Measurements from ENCODE around the gene TATDN2. TPM values are rescaled to one million over a fixed set of nuclear protein-coding genes. Genes with fewer than 3 reads are reported as not detected.

The TATDN2 gene
- total and polyA plus RNA-seq, 9 of the 15 experiments (the other 6 are each of a cell fraction or from before 2014, with no cell fraction given) = 5.2 to 44.7 (median 25.8) TPM

DNA sequence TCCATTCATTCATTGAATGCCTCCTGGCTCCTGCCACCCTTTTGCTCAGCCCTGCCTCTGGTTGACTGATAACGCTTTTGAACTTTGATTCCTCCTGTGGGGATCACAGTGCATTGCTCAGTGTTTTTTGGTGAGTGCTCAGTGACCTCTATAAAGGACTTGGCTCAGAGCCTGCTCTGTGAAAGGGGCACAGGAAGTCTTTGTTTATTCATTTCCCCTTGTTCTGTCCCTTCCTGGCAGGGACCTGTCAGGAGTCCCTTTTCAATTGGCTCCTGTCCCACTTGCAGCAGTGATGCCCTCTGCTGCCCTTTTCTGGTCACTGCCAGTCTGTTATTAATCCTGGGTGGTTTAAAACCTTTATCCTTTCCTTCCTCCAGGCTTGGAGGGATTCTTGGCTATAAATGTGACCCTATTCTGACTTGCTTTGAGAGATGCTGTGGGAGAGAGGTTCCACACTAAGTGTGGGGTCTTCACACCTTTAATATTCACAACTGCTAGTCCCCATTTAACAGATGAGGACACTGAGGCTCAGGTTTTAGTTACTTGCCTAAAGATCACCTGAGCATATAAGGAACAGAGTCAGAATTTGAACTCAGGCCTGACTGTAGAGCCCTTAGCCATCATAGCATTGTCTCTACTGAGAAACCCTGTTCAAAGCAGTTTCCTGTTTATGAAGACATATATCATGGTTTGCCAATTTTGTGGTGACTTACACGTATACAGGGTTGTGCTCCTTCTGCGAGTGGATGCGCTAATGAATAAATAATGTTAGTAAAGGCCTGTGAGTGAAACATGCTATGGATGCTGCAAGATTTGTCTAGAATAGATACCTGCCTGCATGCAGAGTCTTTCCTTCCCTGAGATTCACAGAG lies 23.2 kb upstream of the TATDN2 start (continued):
- TF ChIP-seq, protein P1, sequence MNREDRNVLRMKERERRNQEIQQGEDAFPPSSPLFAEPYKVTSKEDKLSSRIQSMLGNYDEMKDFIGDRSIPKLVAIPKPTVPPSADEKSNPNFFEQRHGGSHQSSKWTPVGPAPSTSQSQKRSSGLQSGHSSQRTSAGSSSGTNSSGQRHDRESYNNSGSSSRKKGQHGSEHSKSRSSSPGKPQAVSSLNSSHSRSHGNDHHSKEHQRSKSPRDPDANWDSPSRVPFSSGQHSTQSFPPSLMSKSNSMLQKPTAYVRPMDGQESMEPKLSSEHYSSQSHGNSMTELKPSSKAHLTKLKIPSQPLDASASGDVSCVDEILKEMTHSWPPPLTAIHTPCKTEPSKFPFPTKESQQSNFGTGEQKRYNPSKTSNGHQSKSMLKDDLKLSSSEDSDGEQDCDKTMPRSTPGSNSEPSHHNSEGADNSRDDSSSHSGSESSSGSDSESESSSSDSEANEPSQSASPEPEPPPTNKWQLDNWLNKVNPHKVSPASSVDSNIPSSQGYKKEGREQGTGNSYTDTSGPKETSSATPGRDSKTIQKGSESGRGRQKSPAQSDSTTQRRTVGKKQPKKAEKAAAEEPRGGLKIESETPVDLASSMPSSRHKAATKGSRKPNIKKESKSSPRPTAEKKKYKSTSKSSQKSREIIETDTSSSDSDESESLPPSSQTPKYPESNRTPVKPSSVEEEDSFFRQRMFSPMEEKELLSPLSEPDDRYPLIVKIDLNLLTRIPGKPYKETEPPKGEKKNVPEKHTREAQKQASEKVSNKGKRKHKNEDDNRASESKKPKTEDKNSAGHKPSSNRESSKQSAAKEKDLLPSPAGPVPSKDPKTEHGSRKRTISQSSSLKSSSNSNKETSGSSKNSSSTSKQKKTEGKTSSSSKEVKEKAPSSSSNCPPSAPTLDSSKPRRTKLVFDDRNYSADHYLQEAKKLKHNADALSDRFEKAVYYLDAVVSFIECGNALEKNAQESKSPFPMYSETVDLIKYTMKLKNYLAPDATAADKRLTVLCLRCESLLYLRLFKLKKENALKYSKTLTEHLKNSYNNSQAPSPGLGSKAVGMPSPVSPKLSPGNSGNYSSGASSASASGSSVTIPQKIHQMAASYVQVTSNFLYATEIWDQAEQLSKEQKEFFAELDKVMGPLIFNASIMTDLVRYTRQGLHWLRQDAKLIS (CRISPR knock-in tag; IDR thresholded peaks at IDR 0.05) = no peak
- TF ChIP-seq FOXP1 (CRISPR knock-in tag; IDR thresholded peaks at IDR 0.05) (no peak), ZNF408 (CRISPR knock-in tag; IDR thresholded peaks at IDR 0.05; ENCODE audit: low read depth) (no peak), STAT5B (CRISPR knock-in tag; IDR thresholded peaks at IDR 0.05) (no peak), EGR1 (conservative IDR thresholded peaks at IDR 0.05) (no peak), NCOA1 (IDR thresholded peaks at IDR 0.05; ENCODE audit: low read depth) (no peak), ZNF668 (CRISPR knock-in tag; IDR thresholded peaks at IDR 0.05) (no peak), NBN (IDR thresholded peaks at IDR 0.05; ENCODE audit: low read depth) (no peak)
- TF ChIP-seq, protein P2, sequence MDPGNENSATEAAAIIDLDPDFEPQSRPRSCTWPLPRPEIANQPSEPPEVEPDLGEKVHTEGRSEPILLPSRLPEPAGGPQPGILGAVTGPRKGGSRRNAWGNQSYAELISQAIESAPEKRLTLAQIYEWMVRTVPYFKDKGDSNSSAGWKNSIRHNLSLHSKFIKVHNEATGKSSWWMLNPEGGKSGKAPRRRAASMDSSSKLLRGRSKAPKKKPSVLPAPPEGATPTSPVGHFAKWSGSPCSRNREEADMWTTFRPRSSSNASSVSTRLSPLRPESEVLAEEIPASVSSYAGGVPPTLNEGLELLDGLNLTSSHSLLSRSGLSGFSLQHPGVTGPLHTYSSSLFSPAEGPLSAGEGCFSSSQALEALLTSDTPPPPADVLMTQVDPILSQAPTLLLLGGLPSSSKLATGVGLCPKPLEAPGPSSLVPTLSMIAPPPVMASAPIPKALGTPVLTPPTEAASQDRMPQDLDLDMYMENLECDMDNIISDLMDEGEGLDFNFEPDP (CRISPR knock-in tag; IDR thresholded peaks at IDR 0.05) = no peak
- TF ChIP-seq, protein P3, sequence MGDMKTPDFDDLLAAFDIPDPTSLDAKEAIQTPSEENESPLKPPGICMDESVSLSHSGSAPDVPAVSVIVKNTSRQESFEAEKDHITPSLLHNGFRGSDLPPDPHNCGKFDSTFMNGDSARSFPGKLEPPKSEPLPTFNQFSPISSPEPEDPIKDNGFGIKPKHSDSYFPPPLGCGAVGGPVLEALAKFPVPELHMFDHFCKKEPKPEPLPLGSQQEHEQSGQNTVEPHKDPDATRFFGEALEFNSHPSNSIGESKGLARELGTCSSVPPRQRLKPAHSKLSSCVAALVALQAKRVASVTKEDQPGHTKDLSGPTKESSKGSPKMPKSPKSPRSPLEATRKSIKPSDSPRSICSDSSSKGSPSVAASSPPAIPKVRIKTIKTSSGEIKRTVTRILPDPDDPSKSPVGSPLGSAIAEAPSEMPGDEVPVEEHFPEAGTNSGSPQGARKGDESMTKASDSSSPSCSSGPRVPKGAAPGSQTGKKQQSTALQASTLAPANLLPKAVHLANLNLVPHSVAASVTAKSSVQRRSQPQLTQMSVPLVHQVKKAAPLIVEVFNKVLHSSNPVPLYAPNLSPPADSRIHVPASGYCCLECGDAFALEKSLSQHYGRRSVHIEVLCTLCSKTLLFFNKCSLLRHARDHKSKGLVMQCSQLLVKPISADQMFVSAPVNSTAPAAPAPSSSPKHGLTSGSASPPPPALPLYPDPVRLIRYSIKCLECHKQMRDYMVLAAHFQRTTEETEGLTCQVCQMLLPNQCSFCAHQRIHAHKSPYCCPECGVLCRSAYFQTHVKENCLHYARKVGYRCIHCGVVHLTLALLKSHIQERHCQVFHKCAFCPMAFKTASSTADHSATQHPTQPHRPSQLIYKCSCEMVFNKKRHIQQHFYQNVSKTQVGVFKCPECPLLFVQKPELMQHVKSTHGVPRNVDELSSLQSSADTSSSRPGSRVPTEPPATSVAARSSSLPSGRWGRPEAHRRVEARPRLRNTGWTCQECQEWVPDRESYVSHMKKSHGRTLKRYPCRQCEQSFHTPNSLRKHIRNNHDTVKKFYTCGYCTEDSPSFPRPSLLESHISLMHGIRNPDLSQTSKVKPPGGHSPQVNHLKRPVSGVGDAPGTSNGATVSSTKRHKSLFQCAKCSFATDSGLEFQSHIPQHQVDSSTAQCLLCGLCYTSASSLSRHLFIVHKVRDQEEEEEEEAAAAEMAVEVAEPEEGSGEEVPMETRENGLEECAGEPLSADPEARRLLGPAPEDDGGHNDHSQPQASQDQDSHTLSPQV (IDR thresholded peaks at IDR 0.05) = no peak
- TF ChIP-seq, protein P4, sequence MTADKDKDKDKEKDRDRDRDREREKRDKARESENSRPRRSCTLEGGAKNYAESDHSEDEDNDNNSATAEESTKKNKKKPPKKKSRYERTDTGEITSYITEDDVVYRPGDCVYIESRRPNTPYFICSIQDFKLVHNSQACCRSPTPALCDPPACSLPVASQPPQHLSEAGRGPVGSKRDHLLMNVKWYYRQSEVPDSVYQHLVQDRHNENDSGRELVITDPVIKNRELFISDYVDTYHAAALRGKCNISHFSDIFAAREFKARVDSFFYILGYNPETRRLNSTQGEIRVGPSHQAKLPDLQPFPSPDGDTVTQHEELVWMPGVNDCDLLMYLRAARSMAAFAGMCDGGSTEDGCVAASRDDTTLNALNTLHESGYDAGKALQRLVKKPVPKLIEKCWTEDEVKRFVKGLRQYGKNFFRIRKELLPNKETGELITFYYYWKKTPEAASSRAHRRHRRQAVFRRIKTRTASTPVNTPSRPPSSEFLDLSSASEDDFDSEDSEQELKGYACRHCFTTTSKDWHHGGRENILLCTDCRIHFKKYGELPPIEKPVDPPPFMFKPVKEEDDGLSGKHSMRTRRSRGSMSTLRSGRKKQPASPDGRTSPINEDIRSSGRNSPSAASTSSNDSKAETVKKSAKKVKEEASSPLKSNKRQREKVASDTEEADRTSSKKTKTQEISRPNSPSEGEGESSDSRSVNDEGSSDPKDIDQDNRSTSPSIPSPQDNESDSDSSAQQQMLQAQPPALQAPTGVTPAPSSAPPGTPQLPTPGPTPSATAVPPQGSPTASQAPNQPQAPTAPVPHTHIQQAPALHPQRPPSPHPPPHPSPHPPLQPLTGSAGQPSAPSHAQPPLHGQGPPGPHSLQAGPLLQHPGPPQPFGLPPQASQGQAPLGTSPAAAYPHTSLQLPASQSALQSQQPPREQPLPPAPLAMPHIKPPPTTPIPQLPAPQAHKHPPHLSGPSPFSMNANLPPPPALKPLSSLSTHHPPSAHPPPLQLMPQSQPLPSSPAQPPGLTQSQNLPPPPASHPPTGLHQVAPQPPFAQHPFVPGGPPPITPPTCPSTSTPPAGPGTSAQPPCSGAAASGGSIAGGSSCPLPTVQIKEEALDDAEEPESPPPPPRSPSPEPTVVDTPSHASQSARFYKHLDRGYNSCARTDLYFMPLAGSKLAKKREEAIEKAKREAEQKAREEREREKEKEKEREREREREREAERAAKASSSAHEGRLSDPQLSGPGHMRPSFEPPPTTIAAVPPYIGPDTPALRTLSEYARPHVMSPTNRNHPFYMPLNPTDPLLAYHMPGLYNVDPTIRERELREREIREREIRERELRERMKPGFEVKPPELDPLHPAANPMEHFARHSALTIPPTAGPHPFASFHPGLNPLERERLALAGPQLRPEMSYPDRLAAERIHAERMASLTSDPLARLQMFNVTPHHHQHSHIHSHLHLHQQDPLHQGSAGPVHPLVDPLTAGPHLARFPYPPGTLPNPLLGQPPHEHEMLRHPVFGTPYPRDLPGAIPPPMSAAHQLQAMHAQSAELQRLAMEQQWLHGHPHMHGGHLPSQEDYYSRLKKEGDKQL (CRISPR knock-in tag; IDR thresholded peaks at IDR 0.05; ENCODE audit: borderline replicate concordance) = no peak

Data from K562 (cell line).